Stimulated activated CD8-positive, alpha-beta memory T cell treated with anti-CD3 and anti-CD28 coated beads, Interleukin-15, amount 100 ng/mL, for 48 hours (primary cell): ENCODE results near the gene TMEM132D.

Experiments used
- DNase-seq, 2 donors: peaks; one replicate each; pipeline ENCODE4 v3.0.0-alpha.2; 2020; ENCODE audit warnings: low read depth in 2 of 2

TMEM132D gene

DNA sequence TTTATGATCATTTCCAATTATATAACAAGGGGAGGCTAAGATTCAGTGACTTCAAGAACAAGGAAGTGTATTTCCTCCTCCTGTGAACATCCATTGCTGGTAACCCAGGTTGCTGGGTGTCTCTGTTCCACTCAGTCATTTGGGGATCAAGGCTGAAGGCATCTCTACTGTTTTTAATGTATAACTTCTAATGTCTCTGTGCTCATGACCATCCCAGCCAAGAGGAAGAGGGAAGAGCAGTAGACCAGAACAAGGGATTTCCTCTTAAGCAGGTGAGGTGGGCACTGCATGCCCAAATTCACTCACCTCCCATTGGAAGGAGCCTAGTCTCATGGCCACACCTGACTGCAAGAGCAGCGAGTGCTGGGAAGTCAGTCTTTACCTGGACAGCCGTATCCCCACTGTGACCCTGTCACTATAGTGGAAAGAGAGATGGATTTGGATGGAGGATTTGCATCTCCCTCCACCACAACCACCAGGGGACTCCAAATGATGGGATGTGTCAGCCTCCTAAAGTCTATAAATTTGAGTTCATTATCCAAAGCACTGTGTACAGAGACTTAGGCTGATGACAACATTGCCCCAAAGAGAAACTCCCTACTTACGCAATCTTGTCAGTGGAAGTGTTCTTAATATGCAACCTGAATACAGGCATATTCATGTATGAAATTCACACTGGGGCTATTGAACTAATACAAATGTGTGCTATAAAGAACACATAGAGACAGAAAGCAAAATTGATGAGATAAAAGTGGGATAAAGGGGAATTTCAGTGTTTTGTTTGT is 368.7 kb downstream of the TMEM132D start:
- no peak for DNase-seq

GRCh38 chr12:129532707-129533499 is 370.9 kb downstream of the TMEM132D start:
- DNase-seq, result no peak

GRCh38 chr12:129532082-129532481 is 371.7 kb downstream of the TMEM132D start:
- no peak for DNase-seq

GRCh38 chr12:129530984-129531383 is 372.8 kb downstream of the TMEM132D start:
- DNase-seq, result no peak

DNA sequence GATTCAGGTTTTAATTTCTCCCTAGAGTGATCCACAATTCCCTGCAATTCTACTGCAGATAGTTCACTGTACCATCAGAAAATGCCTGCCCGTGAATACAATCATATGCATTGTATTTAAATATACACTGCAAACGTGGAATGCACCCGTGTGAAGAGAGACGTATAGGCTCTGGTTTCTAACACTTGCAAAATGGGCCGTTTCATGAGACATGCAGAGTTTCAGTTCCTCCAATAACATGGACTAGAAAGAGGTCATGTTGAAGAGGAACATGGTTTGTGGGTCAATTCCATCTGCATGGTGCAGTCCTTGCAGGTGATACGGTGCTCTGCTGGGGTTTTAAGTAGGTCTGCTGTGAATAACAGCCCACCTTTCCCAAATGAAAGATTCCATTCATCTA is 373.3 kb downstream of the TMEM132D start:
- no peak for DNase-seq

DNA sequence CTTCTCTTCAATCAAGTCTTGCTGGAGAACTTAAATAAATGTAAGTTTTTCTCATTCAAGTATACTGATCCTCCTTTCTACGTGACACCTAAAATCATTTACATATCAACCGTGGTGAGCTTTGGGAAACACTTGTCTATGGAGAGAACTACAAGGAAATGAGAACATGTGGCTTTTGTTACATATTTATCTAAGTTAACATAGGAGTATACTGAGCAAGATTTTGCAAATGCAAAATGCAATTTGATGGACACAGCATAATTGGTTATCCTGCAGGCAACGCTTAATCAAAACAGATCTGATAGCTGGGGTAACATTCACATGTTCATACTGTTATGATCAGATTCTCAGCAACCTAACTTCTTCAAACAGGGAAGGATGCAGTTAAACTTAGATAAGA is 376.3 kb downstream of the TMEM132D start:
- DNase-seq, result no peak

- no peak for DNase-seq
Measured at GRCh38 chr12:129523621-129524020, 380.2 kb downstream of the TMEM132D start.

DNA sequence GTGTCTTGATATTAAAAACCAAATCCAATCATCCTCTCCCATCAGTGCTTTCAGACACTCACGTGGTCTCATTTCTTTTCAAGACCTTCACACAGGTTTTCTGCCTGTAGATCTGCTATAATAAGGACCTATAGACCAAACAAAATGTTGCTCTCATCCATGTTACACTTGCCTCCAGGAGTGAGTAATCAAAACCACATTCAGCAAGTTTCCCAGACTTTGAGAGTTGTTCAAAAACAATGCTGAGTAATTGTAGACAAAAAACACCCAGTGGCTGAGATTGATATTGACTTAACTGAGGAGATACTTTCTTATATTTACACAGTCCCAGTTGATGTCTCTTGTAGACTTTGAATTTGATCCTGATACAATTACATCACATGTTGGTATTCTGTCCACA is 383.1 kb downstream of the TMEM132D start:
- no peak for DNase-seq

- DNase-seq, result no peak
Measured at GRCh38 chr12:129503802-129504201, 400.0 kb downstream of the TMEM132D start.

DNA sequence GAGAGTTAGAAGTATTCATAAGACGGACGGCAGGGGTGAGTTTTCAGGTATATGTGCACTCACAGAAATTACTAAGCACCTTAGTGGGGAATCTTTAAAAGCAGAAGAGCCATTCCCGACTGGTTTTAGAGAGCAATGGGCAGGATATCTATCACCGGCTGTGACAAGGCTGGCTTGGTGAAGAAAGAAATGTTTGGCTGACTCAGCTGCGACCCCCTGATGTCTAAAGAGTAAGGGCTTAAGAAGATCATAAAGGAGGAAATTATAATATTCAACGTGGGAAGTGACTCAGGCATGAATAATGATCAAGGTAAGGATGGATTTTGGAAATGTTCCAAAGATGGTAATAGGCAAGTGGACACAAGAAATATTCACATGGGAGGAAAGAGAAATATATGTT is 407.6 kb downstream of the TMEM132D start:
- no peak for DNase-seq

DNA sequence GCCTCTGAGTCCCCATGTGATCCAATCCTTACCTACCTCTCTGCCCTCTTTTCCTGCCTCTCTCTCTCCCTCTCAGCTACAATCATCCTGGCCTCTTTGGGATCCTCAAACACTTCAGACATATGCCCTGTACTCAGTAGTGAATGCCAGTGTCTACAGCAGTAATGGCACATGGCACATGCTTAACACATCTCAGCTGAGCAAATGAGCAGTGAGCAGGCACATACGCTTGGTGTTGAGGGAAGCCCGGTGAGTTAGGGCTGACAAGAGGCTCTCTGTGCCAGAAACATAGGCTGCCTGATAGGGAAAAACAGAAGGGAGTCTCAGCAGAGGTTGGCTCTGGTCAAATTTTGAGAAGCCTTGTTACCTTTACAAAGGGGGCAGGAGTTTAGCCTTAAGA is 409.1 kb downstream of the TMEM132D start:
- no peak for DNase-seq

GRCh38 chr12:129494260-129494659 is 409.6 kb downstream of the TMEM132D start:
- no peak for DNase-seq

GRCh38 chr12:129489100-129489676 is 414.6 kb downstream of the TMEM132D start:
- DNase-seq, result no peak

GRCh38 chr12:129486931-129487330 is 416.9 kb downstream of the TMEM132D start:
- no peak for DNase-seq

DNA sequence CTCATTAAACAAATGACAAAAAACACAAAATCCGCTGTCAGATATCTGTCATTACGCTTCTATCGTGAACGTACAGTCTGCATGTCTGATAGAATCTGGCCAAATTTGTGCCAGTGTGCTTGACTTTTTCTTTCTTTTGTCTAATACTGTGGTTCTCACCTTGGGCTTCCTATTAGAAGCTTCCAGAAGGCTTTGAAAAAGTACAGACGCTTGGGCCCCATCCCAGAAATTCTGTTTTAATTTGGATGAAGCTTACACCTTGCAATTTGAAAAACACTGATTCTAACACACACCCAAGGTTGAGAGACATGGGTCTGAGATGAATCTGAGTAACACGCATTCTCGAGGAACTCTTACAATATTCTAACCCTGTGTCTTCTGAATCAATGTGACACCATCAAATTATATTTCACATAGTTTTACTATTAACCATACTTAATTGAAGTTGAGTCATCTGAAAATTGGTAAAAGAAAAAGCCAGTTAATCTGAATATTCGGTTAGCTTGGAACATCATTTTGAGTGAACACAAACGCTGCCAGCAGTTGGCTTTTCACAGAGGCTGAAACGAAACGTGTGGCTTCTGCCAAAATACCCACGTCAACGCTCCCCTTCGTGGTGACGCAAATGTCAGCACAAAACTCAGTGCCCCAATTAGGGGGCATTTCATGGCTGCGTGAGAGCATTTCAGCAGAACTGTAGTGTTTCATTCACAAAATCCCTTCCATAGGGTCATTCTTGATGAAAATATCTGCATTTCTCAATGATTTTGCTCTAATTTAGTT is 420.5 kb downstream of the TMEM132D start:
- no peak for DNase-seq

DNA sequence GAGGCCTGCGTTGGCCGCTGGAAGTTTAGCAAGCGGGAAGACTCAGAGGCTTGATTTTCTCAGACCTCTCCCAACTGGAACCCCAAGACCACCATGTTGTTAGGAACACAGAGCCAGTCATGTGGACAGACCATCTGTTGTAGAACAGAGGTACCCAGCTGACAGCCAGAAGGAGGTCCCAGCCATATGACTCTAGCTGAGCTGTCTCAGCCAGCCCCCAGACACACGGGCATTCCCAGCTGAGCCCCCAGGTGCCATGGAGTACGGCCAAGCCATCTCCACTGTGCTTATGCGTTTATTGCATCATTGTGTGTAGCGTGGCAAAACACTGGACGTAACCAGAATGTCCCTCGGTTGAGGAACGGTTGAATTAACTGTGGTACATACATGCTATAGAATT is 421.9 kb downstream of the TMEM132D start:
- DNase-seq, result no peak

DNA sequence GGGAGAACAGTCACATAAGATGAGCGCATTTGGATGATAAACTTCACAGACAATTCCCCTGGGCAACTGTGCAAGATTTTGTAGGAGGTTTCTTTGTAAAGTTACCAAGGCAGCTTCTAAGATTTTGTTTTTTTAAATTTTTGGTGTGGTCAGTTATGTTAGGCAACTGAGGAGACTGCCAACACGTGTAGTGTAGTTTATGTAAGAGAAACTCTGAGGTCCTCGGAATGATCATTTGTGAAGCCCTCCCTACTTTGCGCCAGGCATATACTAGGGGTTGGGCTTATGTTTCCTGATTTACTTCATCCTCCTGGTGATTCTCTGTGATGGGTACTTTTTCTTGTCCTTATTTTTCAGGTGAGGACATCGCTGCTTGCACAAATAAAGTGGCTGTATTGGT is 433.6 kb downstream of the TMEM132D start:
- DNase-seq, result no peak

DNA sequence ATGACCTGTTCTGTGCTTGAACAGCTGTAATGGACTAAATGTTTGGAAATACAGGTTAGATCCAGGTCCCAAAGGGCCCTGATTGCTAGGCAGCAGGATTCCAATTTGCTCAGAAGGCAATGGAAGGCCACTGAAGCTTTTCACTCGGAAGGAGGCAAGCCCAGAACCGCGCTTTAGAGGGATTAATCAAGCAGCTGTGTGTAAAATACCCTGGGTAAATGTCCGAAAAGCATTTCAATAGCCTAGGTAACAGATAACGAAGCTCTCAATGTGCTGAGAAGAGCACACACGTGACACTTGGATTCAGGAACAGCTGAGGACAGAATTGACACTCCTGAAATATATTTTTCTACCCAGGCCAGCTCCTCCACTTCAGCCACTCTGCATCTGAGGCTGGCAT is 436.1 kb downstream of the TMEM132D start:
- no peak for DNase-seq

DNA sequence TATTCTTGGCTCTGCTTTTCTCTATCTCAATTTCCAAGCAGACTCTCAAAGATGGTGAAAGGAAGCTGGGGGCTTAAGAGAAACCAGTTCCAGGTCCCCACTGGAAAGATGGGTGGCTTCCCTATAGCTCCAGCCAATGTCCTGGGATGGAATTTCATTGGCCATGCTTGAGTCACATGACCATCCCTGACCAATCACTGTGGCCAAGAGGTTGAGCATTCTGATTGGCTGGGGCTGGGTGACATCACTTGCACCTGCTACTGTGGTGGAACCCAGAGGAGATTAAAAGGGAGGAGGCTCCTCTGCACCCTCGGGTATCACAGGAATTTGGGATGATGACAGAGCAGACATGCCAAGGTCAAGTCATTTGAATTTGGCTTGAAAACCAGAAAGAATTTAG is 436.5 kb downstream of the TMEM132D start:
- no peak for DNase-seq

GRCh38 chr12:129466499-129466898 is 437.3 kb downstream of the TMEM132D start:
- DNase-seq, result no peak

DNA sequence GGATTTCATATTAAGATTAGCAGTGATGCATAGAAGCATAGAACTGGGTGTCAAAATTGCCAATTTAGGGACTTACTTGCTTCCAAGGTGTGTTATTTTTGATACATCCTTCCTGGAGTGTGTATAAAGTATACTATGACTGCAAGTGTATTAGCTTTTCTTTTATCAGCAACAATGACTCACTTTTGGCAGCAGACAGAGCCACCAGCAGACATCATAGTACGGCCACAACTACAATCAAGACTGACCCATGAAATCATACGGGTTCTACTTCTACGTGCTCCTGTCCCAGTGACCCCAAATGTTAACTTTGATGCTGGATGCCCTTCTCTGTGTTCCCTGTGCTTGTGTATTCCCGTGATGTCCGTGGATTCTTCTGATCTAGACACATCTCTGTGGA is 443.9 kb downstream of the TMEM132D start:
- DNase-seq, result no peak

- DNase-seq, result no peak
Measured at GRCh38 chr12:129446696-129447095, 457.1 kb downstream of the TMEM132D start.
